Testis (tissue), 3 donors: ENCODE results near the gene LCE4A. TPM values are rescaled to one million over a fixed set of nuclear protein-coding genes. Genes with fewer than 3 reads are reported as not detected.

Experiments used
- DNase-seq: peaks from one replicate; pipeline ENCODE4 v3.0.0-alpha.2; 2019
- H3K27ac ChIP-seq, 2 donors: fragments of 200-600 bp; sonication (generic); one replicate each; pipeline ENCODE4 v1.5.1; 2019
- H3K27me3 ChIP-seq: fragments of 200-600 bp; sonication (generic); one replicate; pipeline ENCODE4 v1.5.1; 2019
- H3K36me3 ChIP-seq: fragments of 200-600 bp; sonication (generic); one replicate; pipeline ENCODE4 v1.5.1; 2017; ENCODE audit warnings: low read depth; ENCODE audit errors: missing control alignments
- H3K4me1 ChIP-seq: fragments of 200-600 bp; sonication (generic); one replicate; pipeline ENCODE4 v1.5.1; 2019
- H3K4me3 ChIP-seq, 2 donors: fragments of 200-600 bp; sonication (generic); one replicate each; pipeline ENCODE4 v1.5.1; 2017 to 2019
- H3K9me3 ChIP-seq: fragments of 200-600 bp; sonication (generic); one replicate; pipeline ENCODE4 v1.5.1; 2017
- CTCF ChIP-seq, 3 experiments: fragments of 450-650 bp in 2 of 3; fragments of 200-600 bp in 1 of 3; sonication (generic) in 1 of 3; IDR thresholded peaks; one replicate each; pipeline ENCODE4 v1.5.1; 2016 to 2019; ENCODE audit warnings: antibody characterized with exemption in 3 of 3, mild to moderate bottlenecking in 2 of 3, moderate library complexity in 1 of 3
- POLR2A ChIP-seq: fragments of 450-650 bp; IDR thresholded peaks from one replicate; pipeline ENCODE4 v1.6.1; 2017; ENCODE audit warnings: antibody characterized with exemption, mild to moderate bottlenecking, moderate library complexity
- WGBS, 2 donors: methylation state at CpG; one replicate each; pipeline ENCODE4 v1.1.5; 2018; 5-methylcytosine and 5-hydroxymethylcytosine counted together
- intact Hi-C: fragments of 100-400 bp; cut with DNase I; formaldehyde crosslinking; loops from one replicate; pipeline ENCODE4 v1.15.1; 2023; ENCODE audit warnings: low total_unique reads
- polyA plus RNA-seq: library from polyadenylated mRNA; stranded (reverse); fragments of 350-450 nt; fragmentation: Illumina TruSeq; extraction: RNeasy Lipid Tissue Mini Kit (QIAGEN cat#74804); gene quantifications from one replicate; pipeline ENCODE4 v1.2.3, GENCODE V29; 2014; ENCODE audit warnings: low read depth, low replicate concordance; ENCODE audit not compliant: insufficient read depth
- total RNA-seq, 2 donors: library from RNA; depleted of rRNA; stranded (reverse); fragments of >200 nt; gene quantifications; one replicate each; pipeline ENCODE4 v1.2.3, GENCODE V29; 2016

Gene LCE4A
- total and polyA plus RNA-seq, 3 donors from 2014 or later: not detected

- Histone ChIP-seq H3K27me3 (no peaks in the 10 kb centered on the region), H3K4me3 (no peak within 1 kb of the TSS), H3K36me3 (no peaks in the 10 kb centered on the region), H3K27ac (no peak within 1 kb of the TSS), H3K9me3 (no peaks in the 10 kb centered on the region), H3K4me1 (no peaks in the 10 kb centered on the region)
- WGBS, 2 donors: 72 to 73% methylated on average over 6 of the region's 6 CpGs
- intact Hi-C loops: no loop called here
- TF ChIP-seq CTCF (IDR thresholded peaks at IDR 0.05) (no peak), POLR2A (no peak)
- no peak for DNase-seq
Measured at GRCh38 chr1:152757747-152758146, 49.8 kb downstream of the LCE4A start, which contains the start of gene KPRP. TSS of gene KPRP (plus strand) at chr1:152758025. CDS start at chr1:152759589, 1,564 bp downstream.

GRCh38 chr1:152758636-152759035 is 50.7 kb downstream of the LCE4A start:
- no peaks in the 10 kb centered on the region for H3K27me3 ChIP-seq
- no peak overlapping the region for H3K4me3 ChIP-seq
- WGBS, 2 donors: 85% methylated on average over 4 of the region's 4 CpGs
- no peak for DNase-seq
- intact Hi-C loops: no loop called here
- H3K36me3 ChIP-seq: no peaks in the 10 kb centered on the region
- TF ChIP-seq CTCF (IDR thresholded peaks at IDR 0.05) (no peak), POLR2A (no peak)
- no peak overlapping the region for H3K27ac ChIP-seq
- no peaks in the 10 kb centered on the region for H3K9me3 ChIP-seq
- no peaks in the 10 kb centered on the region for H3K4me1 ChIP-seq

Other genes starting within 250 kb of the LCE4A start
- gene LCE5A, start 197.4 kb upstream of the LCE4A start, total RNA-seq: under 1 TPM in 1 of 2 donors, not detected in 1; 0.37 TPM
- gene LCE5A, start 197.4 kb upstream of the LCE4A start, polyA plus RNA-seq: 0.44 TPM
- not detected for gene CRCT1, start 193.7 kb upstream of the LCE4A start, total RNA-seq
- not detected for gene CRCT1, start 193.7 kb upstream of the LCE4A start, polyA plus RNA-seq
- not detected for gene LCE3E, start 141.4 kb upstream of the LCE4A start, total RNA-seq
- gene LCE3E, start 141.4 kb upstream of the LCE4A start, polyA plus RNA-seq: not detected
- not detected for gene LCE3D, start 127.6 kb upstream of the LCE4A start, total RNA-seq
- gene LCE3D, start 127.6 kb upstream of the LCE4A start, polyA plus RNA-seq: not detected
- not detected for gene LCE3C, start 107.9 kb upstream of the LCE4A start, total RNA-seq
- not detected for gene LCE3C, start 107.9 kb upstream of the LCE4A start, polyA plus RNA-seq
- gene LCE3B, start 94.3 kb upstream of the LCE4A start, total RNA-seq: not detected
- gene LCE3B, start 94.3 kb upstream of the LCE4A start, polyA plus RNA-seq: not detected
- not detected for gene LCE3A, start 85.1 kb upstream of the LCE4A start, total RNA-seq
- gene LCE3A, start 85.1 kb upstream of the LCE4A start, polyA plus RNA-seq: not detected
- gene LCE2D, start 44.8 kb upstream of the LCE4A start, total RNA-seq: not detected
- gene LCE2D, start 44.8 kb upstream of the LCE4A start, polyA plus RNA-seq: not detected
- not detected for gene LCE2C, start 32.9 kb upstream of the LCE4A start, total RNA-seq
- not detected for gene LCE2C, start 32.9 kb upstream of the LCE4A start, polyA plus RNA-seq
- gene LCE2B, start 22.0 kb upstream of the LCE4A start, total RNA-seq: not detected
- not detected for gene LCE2B, start 22.0 kb upstream of the LCE4A start, polyA plus RNA-seq
- gene LCE2A, start 9.8 kb upstream of the LCE4A start, total RNA-seq: not detected
- not detected for gene LCE2A, start 9.8 kb upstream of the LCE4A start, polyA plus RNA-seq
- not detected for gene KPRP, start 49.9 kb downstream of the LCE4A start, total RNA-seq
- not detected for gene KPRP, start 49.9 kb downstream of the LCE4A start, polyA plus RNA-seq
- gene LCE1F, start 67.0 kb downstream of the LCE4A start, total RNA-seq: not detected
- gene LCE1F, start 67.0 kb downstream of the LCE4A start, polyA plus RNA-seq: not detected
- not detected for gene LCE1E, start 78.1 kb downstream of the LCE4A start, total RNA-seq
- gene LCE1E, start 78.1 kb downstream of the LCE4A start, polyA plus RNA-seq: not detected
- not detected for gene LCE1D, start 88.6 kb downstream of the LCE4A start, total RNA-seq
- gene LCE1D, start 88.6 kb downstream of the LCE4A start, polyA plus RNA-seq: not detected
- not detected for gene LCE1C, start 98.5 kb downstream of the LCE4A start, total RNA-seq
- gene LCE1C, start 98.5 kb downstream of the LCE4A start, polyA plus RNA-seq: not detected
- not detected for gene LCE1B, start 103.8 kb downstream of the LCE4A start, total RNA-seq
- not detected for gene LCE1B, start 103.8 kb downstream of the LCE4A start, polyA plus RNA-seq
- not detected for gene LCE1A, start 119.3 kb downstream of the LCE4A start, total RNA-seq
- not detected for gene LCE1A, start 119.3 kb downstream of the LCE4A start, polyA plus RNA-seq
- not detected for gene LCE6A, start 134.7 kb downstream of the LCE4A start, total RNA-seq
- gene LCE6A, start 134.7 kb downstream of the LCE4A start, polyA plus RNA-seq: not detected
- not detected for gene LCE7A, start 151.8 kb downstream of the LCE4A start, total RNA-seq
- not detected for gene LCE7A, start 151.8 kb downstream of the LCE4A start, polyA plus RNA-seq
- 100 to 1,000 TPM; 249 to 786 TPM for gene SMCP, start 170.2 kb downstream of the LCE4A start, total RNA-seq
- 724 TPM for gene SMCP, start 170.2 kb downstream of the LCE4A start, polyA plus RNA-seq
- gene IVL, start 200.4 kb downstream of the LCE4A start, total RNA-seq: not detected
- not detected for gene IVL, start 200.4 kb downstream of the LCE4A start, polyA plus RNA-seq
- gene SPRR5, start 239.0 kb downstream of the LCE4A start, total RNA-seq: not detected
- gene SPRR5, start 239.0 kb downstream of the LCE4A start, polyA plus RNA-seq: not detected